OCI-LY3 (cell line): Measurements from ENCODE around the gene VDAC1.

ENCODE experiments used
- EZH2phosphoT487 ChIP-seq: fragments of 200-600 bp; shearing (Covaris generic); IDR thresholded peaks from 2 replicates; pipeline ENCODE4 v1.6.1; 2018; ENCODE audit warnings: antibody characterized with exemption, mixed run types, low read depth
- TF ChIP-seq, protein P1 (sequence below): fragments of 200-600, 300-600 bp; sonication (generic); IDR thresholded peaks from 2 replicates; pipeline ENCODE4 v1.5.1; 2014; ENCODE audit warnings: antibody characterized with exemption, low read length, low read depth

DNA sequence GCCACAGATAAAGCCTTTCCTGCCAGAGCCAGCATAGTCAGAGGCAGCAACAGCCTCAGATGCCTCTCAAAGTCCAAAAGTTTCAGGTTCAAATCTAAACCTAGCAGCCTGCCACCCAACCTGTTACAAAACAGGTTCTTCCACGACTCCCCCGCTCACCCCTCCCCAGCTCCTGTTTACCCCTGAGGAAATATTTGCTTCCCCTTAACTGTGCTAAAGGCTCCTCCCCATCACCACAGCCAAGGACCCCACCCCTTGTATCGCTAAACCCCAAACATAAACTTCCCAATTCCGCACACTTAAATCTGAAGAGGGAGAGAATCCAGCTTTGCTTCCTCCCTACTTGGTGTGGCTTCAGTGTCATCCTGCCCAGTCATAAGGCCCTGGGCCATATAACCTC lies 15.4 kb upstream of the VDAC1 start:
- TF ChIP-seq, protein P1, sequence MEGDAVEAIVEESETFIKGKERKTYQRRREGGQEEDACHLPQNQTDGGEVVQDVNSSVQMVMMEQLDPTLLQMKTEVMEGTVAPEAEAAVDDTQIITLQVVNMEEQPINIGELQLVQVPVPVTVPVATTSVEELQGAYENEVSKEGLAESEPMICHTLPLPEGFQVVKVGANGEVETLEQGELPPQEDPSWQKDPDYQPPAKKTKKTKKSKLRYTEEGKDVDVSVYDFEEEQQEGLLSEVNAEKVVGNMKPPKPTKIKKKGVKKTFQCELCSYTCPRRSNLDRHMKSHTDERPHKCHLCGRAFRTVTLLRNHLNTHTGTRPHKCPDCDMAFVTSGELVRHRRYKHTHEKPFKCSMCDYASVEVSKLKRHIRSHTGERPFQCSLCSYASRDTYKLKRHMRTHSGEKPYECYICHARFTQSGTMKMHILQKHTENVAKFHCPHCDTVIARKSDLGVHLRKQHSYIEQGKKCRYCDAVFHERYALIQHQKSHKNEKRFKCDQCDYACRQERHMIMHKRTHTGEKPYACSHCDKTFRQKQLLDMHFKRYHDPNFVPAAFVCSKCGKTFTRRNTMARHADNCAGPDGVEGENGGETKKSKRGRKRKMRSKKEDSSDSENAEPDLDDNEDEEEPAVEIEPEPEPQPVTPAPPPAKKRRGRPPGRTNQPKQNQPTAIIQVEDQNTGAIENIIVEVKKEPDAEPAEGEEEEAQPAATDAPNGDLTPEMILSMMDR = no peak
- no peak for TF ChIP-seq EZH2phosphoT487
